ENCODE results near the gene JUND.
A peak's percentile ranks its signal among the peaks of the same experiment; 100 is the strongest.
"Not testable (repeated sequence)": the region's sequence is repeated elsewhere in the genome, so short reads cannot be mapped to it uniquely, and the experiment has no call there.

JUND gene
- long read RNA-seq, donor 1, transcript JUND-201 (1 exons, 1,863 nt), result major isoform, 278 of 278 reads
- long read RNA-seq, donor 1, partial matches to known transcripts, result 0 of 278 reads
- long read RNA-seq, donor 1, other reads (novel, unspliced or antisense), result 0 of 278 reads
- long read RNA-seq, donor 2, transcript JUND-201 (1 exons, 1,863 nt), result major isoform, 221 of 221 reads
- long read RNA-seq, donor 2, partial matches to known transcripts, result 0 of 221 reads
- long read RNA-seq, donor 2, other reads (novel, unspliced or antisense), result 0 of 221 reads
- long read RNA-seq, donor 3, transcript JUND-201 (1 exons, 1,863 nt), result major isoform, 156 of 156 reads
- long read RNA-seq, donor 3, partial matches to known transcripts, result 0 of 156 reads
- long read RNA-seq, donor 3, other reads (novel, unspliced or antisense), result 0 of 156 reads
- long read RNA-seq, donor 4, transcript JUND-201 (1 exons, 1,863 nt), result major isoform, 234 of 234 reads
- long read RNA-seq, donor 4, partial matches to known transcripts, result 0 of 234 reads
- long read RNA-seq, donor 4, other reads (novel, unspliced or antisense), result 0 of 234 reads
- long read RNA-seq, donor 5, transcript JUND-201 (1 exons, 1,863 nt), result major isoform, 426 of 426 reads
- long read RNA-seq, donor 5, partial matches to known transcripts, result 0 of 426 reads
- long read RNA-seq, donor 5, other reads (novel, unspliced or antisense), result 0 of 426 reads
- long read RNA-seq, donor 6, transcript JUND-201 (1 exons, 1,863 nt), result major isoform, 573 of 573 reads
- long read RNA-seq, donor 6, partial matches to known transcripts, result 0 of 573 reads
- long read RNA-seq, donor 6, other reads (novel, unspliced or antisense), result 0 of 573 reads
- long read RNA-seq, donor 7, result 0 reads
- long read RNA-seq, donor 8, transcript JUND-201 (1 exons, 1,863 nt), result major isoform, 207 of 207 reads
- long read RNA-seq, donor 8, partial matches to known transcripts, result 0 of 207 reads
- long read RNA-seq, donor 8, other reads (novel, unspliced or antisense), result 0 of 207 reads

- peak; percentile 97 for DNase-seq
These were observed at the start of gene JUND for GRCh38 chr19:18281082-18282020. Gene JUND, minus strand, starts transcription at chr19:18281622. Its CDS starts 138 bp downstream, at chr19:18281484.

GRCh38 chr19:18330868-18331267, 49.4 kb upstream of the JUND start:
- no peak for DNase-seq

- no peak for DNase-seq
These were observed 47.6 kb upstream of the JUND start for GRCh38 chr19:18329035-18329376.

- DNase-seq, result peak; percentile 85
These were observed 47.1 kb upstream of the JUND start for GRCh38 chr19:18328340-18329034.

- no peak for DNase-seq
These were observed 45.4 kb upstream of the JUND start for GRCh38 chr19:18326772-18327171.

GRCh38 chr19:18324373-18324731, 42.9 kb upstream of the JUND start:
- DNase-seq, result not testable (repeated sequence)

- DNase-seq, result peak; percentile 92
These were observed 41.5 kb upstream of the JUND start, which contains the start of gene LSM4 for GRCh38 chr19:18322759-18323460. Gene LSM4, minus strand, starts transcription at chr19:18323076. Its CDS starts 56 bp downstream, at chr19:18323020.

GRCh38 chr19:18322318-18322758, 40.9 kb upstream of the JUND start:
- DNase-seq, result peak; percentile 46

GRCh38 chr19:18321734-18322102, 40.3 kb upstream of the JUND start:
- DNase-seq, result no peak

- no peak for DNase-seq
These were observed 39.7 kb upstream of the JUND start for GRCh38 chr19:18320865-18321733.

GRCh38 chr19:18319591-18320135, 38.2 kb upstream of the JUND start:
- DNase-seq, result no peak

GRCh38 chr19:18317961-18318800, 36.8 kb upstream of the JUND start:
- no peak for DNase-seq

GRCh38 chr19:18313398-18313797, 32.0 kb upstream of the JUND start:
- DNase-seq, result no peak

- DNase-seq, result no peak
These were observed 30.7 kb upstream of the JUND start for GRCh38 chr19:18312092-18312534.

GRCh38 chr19:18311502-18312091, 30.2 kb upstream of the JUND start:
- DNase-seq, result no peak

GRCh38 chr19:18310966-18311365, 29.5 kb upstream of the JUND start:
- no peak for DNase-seq

- DNase-seq, result no peak
These were observed 28.9 kb upstream of the JUND start for GRCh38 chr19:18310118-18310909.
